K562 treated with DMSO at 1 percent for 4 hours (cell line): ENCODE measurements around the gene HERC6. TPM values are rescaled to one million over a fixed set of nuclear protein-coding genes. Genes with fewer than 3 reads are reported as not detected.

Experiments used
- total RNA-seq: library from RNA; unstranded; fragments of 300-600 nt; gene quantifications from 2 replicates; pipeline ENCODE4 v1.2.3, GENCODE V29; 2022; ENCODE audit not compliant: insufficient read depth

HERC6 gene
- 0.34 TPM in 1 of 2 replicates, not detected in the other for total RNA-seq

DNA sequence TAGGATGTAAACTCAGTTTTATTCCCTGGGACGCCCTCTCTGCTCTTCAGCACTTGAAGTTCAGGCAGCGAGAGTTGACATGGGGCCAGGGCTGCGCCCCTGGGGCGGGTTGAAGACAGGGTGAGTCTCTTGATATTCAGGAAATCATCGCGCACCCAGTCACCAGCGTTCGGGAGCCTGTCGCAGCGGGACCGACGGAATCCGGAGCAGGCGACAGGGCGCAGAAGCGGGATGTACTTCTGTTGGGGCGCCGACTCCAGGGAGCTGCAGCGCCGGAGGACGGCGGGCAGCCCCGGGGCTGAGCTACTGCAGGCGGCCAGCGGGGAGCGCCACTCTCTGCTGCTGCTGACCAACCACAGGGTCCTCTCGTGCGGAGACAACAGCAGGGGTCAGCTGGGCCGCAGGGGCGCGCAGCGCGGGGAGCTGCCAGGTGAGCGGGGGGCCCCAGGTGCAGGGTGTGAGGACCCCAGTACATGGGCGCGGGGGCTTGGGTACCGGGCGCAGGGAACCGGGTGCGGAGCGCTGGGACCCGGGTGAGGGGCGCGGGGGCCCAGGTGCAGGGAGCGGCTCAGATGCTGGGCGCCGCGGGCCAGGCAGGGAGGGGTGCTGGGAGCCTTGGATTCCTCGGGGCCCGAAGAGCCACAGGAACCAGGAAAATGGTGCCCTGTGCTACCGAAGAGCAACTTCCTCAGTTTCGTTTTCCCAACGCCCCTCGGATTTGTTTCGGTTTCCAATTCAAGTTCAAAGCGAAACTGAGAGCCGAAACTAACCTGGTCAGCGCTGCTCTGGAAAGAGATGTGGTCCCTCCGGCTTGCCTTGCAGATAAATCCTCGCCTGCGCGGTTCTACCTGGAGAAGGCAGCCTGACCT lies at the start of gene HERC6:
TSS of gene HERC6 (plus strand) at position 162 of the 869 bp plus-strand sequence. CDS start at position 232, 70 bp downstream.

DNA sequence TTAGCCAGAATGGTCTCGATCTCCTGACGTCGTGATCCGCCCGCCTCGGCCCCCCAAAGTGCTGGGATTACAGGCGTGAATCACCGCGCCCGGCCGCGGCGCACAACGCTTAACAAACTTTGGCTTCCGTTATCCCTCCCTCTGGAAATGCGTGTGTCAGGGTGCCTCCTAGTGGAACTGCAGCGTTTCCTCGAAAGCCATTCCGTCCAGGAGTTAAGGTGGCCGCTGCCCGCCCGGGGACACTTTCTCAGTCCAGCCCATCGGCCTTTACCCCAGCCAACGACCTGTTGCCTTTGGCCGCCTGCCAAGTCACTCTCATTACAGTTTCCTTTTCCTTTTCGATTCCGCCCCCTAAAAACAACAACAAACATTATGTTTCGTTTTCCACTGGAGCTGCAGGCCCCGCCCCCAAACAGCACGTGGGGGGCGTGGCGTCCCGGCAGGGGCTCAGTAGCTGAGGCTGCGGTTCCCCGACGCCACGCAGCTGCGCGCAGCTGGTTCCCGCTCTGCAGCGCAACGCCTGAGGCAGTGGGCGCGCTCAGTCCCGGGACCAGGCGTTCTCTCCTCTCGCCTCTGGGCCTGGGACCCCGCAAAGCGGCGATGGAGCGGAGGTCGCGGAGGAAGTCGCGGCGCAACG lies 78.1 kb downstream of the HERC6 start, which contains the start of gene HERC5:
TSS of gene HERC5 (plus strand) at position 450 of the 637 bp plus-strand sequence. CDS start at position 601, 151 bp downstream.

Other genes starting within 250 kb of the HERC6 start
- gene ABCG2, start 220.2 kb upstream of the HERC6 start, total RNA-seq = not detected in 2 replicates
- 2.3 and 4.1 TPM in 2 replicates for gene PPM1K, start 94.3 kb upstream of the HERC6 start, total RNA-seq
- not detected in 2 replicates for gene HERC5, start 78.3 kb downstream of the HERC6 start, total RNA-seq
- 108 and 110 TPM in 2 replicates for gene PYURF, start 144.9 kb downstream of the HERC6 start, total RNA-seq
- 4.6 and 4.7 TPM in 2 replicates for gene HERC3, start 213.6 kb downstream of the HERC6 start, total RNA-seq